AG09319 (cell line): ENCODE measurements around the gene PLOD1.

Experiments used
- DNase-seq: peaks from one replicate; pipeline ENCODE4 v3.0.0-alpha.2; 2010; ENCODE audit warnings: low read depth; ENCODE audit errors: extremely low read depth
- TF ChIP-seq, protein P1 (sequence below): IDR thresholded peaks from 2 replicates; pipeline ENCODE4 v1.5.1; 2011; ENCODE audit warnings: low read depth, mild to moderate bottlenecking, inconsistent platforms, low read length, moderate library complexity

Gene PLOD1

DNA sequence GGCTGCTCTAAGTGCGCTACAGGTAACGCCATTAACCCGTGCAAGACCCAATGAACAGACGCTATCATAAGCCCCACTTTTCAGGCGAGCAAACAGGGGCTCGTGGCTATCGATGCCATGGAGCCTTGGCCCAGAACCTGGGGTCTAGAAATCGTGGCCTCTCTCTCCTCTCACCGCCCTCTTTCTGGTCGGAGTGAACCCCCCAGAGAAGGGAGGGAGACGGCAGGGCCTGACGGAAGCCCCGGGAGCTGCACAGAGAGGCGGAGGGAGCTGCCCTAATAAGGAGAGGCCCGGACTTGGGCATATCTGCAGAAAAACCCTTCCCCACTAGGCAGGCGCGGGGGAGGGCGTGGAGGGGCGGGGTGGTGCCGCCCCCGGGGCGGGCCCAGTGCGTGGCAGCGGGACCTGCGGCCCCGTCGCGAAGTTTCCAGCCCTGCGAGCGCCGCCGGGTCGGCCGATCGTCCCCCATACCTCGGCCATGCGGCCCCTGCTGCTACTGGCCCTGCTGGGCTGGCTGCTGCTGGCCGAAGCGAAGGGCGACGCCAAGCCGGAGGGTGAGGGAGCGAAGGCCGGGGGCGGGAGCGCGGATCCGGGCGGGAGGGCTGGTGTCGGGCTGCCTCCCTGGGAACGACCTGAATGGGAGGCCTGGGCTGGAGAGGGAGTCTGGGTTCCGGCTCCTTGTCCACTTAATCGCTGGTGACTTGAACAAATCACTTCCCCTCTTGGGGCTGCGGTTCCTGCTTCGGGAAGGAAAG lies at the start of gene PLOD1:
TSS of gene PLOD1 (plus strand) at position 416 of the 755 bp plus-strand sequence. CDS start at position 479, 63 bp downstream.
- peak; percentile 70 for DNase-seq
- TF ChIP-seq, protein P1, sequence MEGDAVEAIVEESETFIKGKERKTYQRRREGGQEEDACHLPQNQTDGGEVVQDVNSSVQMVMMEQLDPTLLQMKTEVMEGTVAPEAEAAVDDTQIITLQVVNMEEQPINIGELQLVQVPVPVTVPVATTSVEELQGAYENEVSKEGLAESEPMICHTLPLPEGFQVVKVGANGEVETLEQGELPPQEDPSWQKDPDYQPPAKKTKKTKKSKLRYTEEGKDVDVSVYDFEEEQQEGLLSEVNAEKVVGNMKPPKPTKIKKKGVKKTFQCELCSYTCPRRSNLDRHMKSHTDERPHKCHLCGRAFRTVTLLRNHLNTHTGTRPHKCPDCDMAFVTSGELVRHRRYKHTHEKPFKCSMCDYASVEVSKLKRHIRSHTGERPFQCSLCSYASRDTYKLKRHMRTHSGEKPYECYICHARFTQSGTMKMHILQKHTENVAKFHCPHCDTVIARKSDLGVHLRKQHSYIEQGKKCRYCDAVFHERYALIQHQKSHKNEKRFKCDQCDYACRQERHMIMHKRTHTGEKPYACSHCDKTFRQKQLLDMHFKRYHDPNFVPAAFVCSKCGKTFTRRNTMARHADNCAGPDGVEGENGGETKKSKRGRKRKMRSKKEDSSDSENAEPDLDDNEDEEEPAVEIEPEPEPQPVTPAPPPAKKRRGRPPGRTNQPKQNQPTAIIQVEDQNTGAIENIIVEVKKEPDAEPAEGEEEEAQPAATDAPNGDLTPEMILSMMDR, result no peak

- TF ChIP-seq, protein P1, result no peak
- DNase-seq, result no peak
These were observed 48.6 kb upstream of the PLOD1 start for GRCh38 chr1:11885916-11886315.

- no peak for DNase-seq
- TF ChIP-seq, protein P1, result no peak
These were observed 47.4 kb upstream of the PLOD1 start for GRCh38 chr1:11886986-11887665.

DNA sequence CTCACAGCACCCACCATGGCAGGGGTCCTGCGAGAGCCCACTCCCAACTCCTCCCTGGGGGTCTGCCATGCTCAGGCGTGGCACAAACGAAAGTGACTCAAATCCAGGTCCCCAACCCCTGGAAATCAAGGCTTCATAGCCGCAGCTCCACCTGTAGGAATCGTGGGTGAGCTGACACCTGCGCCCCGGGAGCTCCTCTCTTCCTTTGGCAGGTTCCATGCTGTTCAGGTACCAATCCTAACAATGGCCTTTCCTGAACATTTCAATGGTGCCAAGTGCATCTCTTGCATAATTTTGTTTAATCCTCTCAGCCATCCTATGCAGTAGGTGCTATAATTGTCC lies 46.9 kb upstream of the PLOD1 start:
- no peak for DNase-seq
- TF ChIP-seq, protein P1, result no peak

GRCh38 chr1:11888206-11888876 lies 46.2 kb upstream of the PLOD1 start:
- TF ChIP-seq, protein P1, result no peak
- no peak for DNase-seq

DNA sequence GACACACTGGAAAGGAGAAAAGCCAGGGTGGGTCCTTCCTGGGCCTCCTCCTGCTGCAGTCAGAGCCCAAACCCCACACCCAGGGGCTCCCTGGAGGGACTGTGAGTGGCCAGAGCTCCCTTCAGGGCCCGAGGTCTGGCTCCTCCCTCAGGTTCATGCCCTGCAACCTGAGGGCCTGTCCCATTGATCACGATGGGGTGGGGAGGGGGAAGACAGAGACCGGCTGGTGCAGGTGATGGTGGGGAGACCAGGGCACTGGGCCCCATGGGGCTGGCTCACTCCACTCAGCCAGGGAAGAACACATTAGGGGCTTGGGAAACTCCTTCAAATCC lies 45.7 kb upstream of the PLOD1 start:
- no peak for DNase-seq
- TF ChIP-seq, protein P1, result no peak
